DLD1 (cell line): ENCODE data around the gene ADARB1.

Experiments
- in situ Hi-C: cut with HindIII; loops from 2 replicates; pipeline ENCODE4 v1.10.0; 2017; ENCODE audit warnings: low sequenced_read_pairs

Gene ADARB1

DNA sequence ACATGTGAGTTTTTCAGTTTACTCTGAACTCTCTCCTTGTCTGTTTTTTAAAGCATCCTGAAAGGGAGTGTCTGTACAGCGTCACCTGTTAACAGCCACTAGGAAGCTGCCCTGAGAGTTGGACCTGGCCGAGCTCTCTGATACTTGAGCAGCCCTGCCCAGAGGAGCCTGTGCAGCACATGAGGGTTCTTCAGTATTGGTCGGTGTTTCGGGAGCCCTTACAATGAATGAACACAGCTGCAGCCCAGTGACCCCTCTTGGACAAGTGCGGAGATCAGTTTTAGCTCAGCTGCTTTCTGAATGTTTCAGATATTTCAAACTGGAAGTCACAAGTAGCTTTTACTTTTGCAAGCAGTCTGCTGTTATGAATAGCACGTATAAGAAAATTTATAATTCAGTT, 39.2 kb downstream of the ADARB1 start:
- in situ Hi-C loops = no loop called here

- in situ Hi-C loops = no loop called here
Observed at GRCh38 chr21:45114072-45114471, 39.7 kb downstream of the ADARB1 start.

DNA sequence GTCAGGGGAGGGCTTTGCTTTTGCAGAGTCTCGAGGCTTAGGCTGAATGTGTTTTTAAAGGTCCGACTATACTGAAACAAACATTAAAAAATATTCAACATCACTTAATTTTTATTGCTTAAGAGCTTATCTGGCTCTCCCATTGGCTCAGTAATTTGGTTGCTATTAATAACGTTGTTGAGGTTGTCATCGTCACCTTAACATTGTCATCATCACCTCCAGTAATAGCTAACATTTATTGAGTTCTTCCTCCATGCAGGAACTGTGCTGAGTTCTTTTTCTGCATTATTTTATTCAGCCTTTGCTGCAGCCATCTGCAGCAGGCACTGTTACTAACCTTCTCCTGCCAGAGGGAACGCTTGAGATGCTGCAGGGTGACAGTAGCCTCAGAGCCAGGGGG, 40.1 kb downstream of the ADARB1 start:
- in situ Hi-C loops = no loop called here

DNA sequence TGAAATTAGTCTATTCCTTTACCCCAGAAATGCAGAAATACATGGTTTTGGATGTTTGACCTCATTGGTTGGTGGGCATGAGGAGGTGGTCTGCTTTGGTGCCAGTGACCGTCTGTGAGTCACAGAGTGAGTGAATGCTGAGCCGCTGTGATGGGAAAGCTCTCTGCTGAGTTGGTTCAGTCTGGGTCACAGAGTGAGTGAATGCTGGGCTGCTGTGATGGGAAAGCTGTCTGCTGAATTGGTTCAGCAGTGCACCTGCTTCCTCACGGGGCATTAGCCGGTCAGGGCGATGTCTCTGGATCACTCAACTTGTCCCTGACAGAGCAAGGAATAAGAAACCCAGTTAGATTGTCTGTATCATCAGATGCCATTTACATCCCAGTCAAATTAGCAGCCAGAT, 40.8 kb downstream of the ADARB1 start:
- in situ Hi-C loops = no loop called here

DNA sequence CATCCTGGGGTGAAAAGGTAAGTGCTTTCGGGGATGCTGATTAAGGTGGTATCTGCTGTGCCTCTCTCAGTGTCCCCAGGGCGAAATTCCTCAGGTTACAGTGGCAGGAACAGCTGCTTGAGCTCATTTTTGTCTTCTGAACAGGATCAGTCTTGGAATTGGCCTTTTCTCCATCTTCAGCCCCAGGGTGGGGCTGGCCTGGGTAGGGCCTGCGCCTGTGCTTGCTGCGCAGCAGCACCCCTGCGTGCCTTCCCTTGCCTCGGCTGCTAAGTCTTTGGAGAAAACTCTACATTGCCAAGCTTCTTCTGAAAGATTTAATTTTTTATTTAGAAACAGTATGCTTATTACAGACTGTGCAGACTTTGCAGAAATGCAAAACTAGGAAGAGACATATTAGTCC, 41.7 kb downstream of the ADARB1 start:
- in situ Hi-C loops = no loop called here

- in situ Hi-C loops = no loop called here
Observed at GRCh38 chr21:45117314-45117713, 42.9 kb downstream of the ADARB1 start.

DNA sequence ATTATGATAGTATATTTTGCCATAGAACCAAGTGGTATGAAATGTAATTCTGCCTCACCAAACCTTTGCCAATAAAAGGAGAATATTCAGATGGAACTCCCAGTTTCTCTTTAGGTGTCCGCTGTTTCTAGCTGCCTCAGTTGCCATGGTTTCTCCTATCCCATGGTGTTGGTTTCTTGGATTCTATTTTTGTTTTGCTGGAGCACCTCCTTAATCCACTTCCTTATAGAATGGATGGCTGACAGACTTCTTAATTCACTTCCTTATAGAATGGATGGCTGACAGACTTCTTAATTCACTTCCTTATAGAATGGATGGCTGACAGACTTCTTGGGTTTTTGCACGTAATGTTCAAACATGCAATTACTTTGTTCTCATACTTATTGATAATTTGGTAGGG, 43.7 kb downstream of the ADARB1 start:
- in situ Hi-C loops = no loop called here

GRCh38 chr21:45119812-45120211, 45.4 kb downstream of the ADARB1 start:
- in situ Hi-C loops = loop anchor here (10.0 kb wide), 1 partner anchor 175 kb away; the partner anchor contains the start of gene SLX9

DNA sequence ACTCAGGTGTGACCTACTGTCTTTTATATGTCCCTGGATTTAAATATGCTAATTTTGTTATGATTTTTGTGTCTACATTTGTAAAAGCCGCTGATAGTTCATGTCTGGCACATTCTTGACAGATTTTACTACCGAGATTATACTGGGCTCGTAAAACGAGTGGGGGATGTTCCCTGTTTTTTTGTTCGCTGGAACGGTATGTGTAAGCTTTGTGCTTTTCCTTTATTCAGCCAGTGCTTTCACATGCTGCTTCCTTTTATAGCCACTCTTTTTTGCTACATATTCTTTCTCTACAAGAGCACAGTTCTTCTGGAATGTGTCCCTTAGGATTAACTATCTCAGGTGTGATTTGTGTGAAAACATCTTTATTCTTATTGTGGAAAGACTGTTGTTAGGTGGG, 46.6 kb downstream of the ADARB1 start:
- in situ Hi-C loops = loop anchor here (10.0 kb wide), 1 partner anchor 176 kb away; the partner anchor contains the start of gene SLX9

DNA sequence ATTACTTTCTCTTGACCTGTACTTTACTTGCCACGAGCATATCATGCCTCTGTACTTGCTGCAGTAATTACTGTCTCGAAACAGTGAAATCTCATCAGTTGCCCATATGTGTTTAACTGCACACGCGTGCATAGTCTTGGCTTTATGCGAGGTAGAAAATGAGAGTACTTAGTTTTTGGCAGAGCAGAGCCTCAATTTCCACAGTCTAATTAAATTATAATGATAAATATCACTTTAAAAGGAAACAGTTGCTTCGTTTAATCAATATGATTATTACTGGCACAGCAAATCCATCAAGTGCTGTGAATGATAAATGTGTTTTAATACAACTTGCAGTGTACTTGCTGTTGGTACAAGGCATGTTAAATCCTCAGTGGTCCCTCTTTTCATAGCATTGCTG, 47.6 kb downstream of the ADARB1 start:
- in situ Hi-C loops = loop anchor here (10.0 kb wide), 1 partner anchor 177 kb away; the partner anchor contains the start of gene SLX9

- in situ Hi-C loops = loop anchor here (10.0 kb wide), 1 partner anchor 178 kb away; the partner anchor contains the start of gene SLX9
Observed at GRCh38 chr21:45122432-45123132, 48.2 kb downstream of the ADARB1 start.

DNA sequence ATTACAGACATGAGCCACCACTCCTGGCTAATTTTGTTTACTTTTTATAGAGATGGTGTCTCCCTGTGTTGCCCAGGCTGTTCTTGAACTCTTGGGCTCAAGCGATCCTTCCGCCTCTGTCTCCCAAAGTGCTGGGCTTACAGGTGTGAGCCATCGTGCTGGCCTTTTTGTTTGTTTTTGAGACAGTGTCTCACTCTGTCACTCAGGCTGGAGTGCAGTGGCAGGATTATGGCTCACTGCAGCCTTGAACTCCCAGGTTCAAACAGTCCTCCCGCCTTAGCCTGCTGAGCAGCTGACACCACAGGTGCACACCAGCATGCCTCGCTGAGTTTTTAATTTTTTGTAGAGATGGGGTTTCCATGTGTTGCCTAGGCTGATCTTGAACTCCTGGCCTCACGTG, 49.1 kb downstream of the ADARB1 start:
- in situ Hi-C loops = loop anchor here (10.0 kb wide), 1 partner anchor 179 kb away; the partner anchor contains the start of gene SLX9

DNA sequence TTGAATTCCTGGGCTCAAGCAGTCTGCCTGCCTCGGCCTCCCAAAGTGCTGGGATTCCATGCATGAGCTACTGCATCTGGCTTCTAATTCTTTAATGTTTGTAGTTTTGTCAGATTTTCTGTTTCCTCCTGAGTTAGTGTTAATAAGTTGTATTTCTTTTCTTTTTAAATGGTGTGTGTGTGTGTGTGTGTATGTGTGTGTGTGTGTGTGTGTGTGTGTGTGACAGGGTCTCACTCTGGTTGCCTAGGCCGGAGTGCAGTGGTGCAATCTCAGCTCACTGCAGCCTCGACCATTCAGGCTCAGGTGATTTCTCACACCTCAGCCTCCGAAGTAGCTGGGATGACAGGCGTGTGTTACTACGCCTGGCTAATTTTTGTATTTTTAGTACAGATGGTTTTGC, 50.2 kb downstream of the ADARB1 start:
- in situ Hi-C loops = loop anchor here (10.0 kb wide), 1 partner anchor 180 kb away; the partner anchor contains the start of gene SLX9

GRCh38 chr21:45125357-45125756, 51.0 kb downstream of the ADARB1 start:
- in situ Hi-C loops = loop anchor here (10.0 to 25.0 kb wide), 3 partner anchors 181 to 337 kb away; partner anchors contain the start of gene SLX9

GRCh38 chr21:45126204-45126626, 51.8 kb downstream of the ADARB1 start:
- in situ Hi-C loops = loop anchor here (10.0 to 25.0 kb wide), 3 partner anchors 181 to 336 kb away; partner anchors contain the start of gene SLX9

- in situ Hi-C loops = loop anchor here (10.0 to 25.0 kb wide), 3 partner anchors 182 to 335 kb away; partner anchors contain the start of gene SLX9
Observed at GRCh38 chr21:45126983-45127382, 52.6 kb downstream of the ADARB1 start.

GRCh38 chr21:45127937-45128336, 53.6 kb downstream of the ADARB1 start:
- in situ Hi-C loops = loop anchor here (10.0 to 25.0 kb wide), 3 partner anchors 183 to 334 kb away; partner anchors contain the start of gene SLX9

GRCh38 chr21:45128613-45129188, 54.3 kb downstream of the ADARB1 start:
- in situ Hi-C loops = loop anchor here (10.0 to 25.0 kb wide), 3 partner anchors 184 to 334 kb away; partner anchors contain the start of gene SLX9

DNA sequence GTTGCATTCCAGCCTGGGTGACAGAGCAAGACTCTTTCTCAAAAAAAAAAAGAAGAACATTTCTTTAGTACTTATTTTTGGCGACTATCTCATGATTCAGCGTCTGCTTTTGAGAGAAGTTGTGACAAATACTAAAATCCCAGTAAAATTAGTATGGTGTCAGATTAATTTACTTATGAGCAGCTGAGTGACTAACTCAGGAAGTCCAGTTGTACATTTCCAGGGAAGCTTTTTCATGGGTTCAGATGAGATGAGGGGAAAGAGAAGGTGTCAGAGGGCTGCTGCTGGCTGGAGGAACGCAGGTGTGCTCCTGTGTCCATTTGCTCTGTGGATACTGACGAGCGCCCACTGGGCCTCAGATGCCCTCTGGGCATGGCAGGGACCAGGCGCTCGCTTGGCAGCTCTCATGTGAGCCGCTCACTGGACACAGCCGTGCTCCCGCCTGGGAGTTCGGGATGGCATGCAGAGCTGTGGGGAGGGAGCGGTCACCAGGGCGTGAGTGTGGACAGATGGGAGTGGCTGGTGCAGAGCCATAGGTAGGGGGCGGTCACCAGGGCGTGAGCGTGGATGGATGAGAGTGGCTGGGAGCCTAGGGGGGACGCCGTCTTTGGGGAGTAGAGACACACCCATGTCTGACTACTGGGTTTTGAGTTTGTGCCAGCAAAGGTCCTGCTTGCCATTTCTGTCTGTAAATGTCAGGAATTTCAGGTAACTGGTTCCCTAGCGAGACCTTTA, 55.0 kb downstream of the ADARB1 start:
- in situ Hi-C loops = loop anchor here (10.0 to 25.0 kb wide), 3 partner anchors 185 to 333 kb away; partner anchors contain the start of gene SLX9

- in situ Hi-C loops = loop anchor here (25.0 kb wide), 2 partner anchors 207 to 332 kb away; no protein-coding TSS in a partner anchor
Observed at GRCh38 chr21:45130324-45130774, 56.0 kb downstream of the ADARB1 start.

DNA sequence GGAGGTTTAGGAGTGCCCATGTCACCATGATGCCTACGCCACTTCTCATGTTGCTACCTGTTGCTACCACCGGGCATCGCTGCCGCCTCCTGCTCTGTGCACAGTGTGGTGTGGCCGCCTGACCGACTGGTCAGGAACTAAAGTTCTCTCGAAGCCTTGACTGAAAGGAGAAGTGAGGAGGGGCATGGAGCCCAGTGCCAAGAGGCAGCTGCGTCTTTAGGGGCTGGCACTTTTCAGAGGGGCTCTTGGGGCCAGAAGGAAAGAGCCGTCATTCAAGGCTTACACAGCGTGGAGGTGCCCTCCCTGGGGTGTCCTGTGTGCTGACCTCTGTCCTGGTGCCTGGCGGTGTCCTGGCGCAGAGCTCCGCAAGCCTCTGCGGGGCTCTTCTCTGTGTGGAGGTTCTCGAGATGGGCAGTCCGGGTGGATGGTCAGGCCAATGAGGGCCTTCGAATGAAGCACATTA, 57.2 kb downstream of the ADARB1 start:
- in situ Hi-C loops = loop anchor here (25.0 kb wide), 2 partner anchors 206 to 331 kb away; no protein-coding TSS in a partner anchor
